ENCODE measurements around the gene CYP26B1. TPM values are rescaled to one million over a fixed set of nuclear protein-coding genes. Genes with fewer than 3 reads are reported as not detected.

Gene CYP26B1
- total and polyA plus RNA-seq, 2 of the 8 experiments (the other 6 are each of a cell fraction or from before 2014, with no cell fraction given), result 0.06 to 0.69 TPM

GRCh38 chr2:72153924-72154323 is 6.3 kb upstream of the CYP26B1 start (continued):
- TF ChIP-seq EP300 (IDR thresholded peaks at IDR 0.05; ENCODE audit: borderline replicate concordance in 1 of 2, low read depth in 2 of 2, low read length in 2 of 2), result no peak
- TF ChIP-seq RFX5 (IDR thresholded peaks at IDR 0.05; ENCODE audit: borderline replicate concordance, low read depth, low read length), result no peak
- no peak for TF ChIP-seq USF2 (IDR thresholded peaks at IDR 0.05; ENCODE audit: low read length)
- TF ChIP-seq, protein P1, sequence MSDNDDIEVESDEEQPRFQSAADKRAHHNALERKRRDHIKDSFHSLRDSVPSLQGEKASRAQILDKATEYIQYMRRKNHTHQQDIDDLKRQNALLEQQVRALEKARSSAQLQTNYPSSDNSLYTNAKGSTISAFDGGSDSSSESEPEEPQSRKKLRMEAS (IDR thresholded peaks at IDR 0.05), result no peak
- TF ChIP-seq JUN (IDR thresholded peaks at IDR 0.05; ENCODE audit: low read depth, low read length), result no peak
- no peak for TF ChIP-seq TBP (IDR thresholded peaks at IDR 0.05; ENCODE audit: low read depth, low read length)
- no peak for TF ChIP-seq MAFK (IDR thresholded peaks at IDR 0.05; ENCODE audit: low read depth, low read length)
- no peak for TF ChIP-seq SIN3A (conservative IDR thresholded peaks at IDR 0.05 in 1 of 2, IDR thresholded peaks at IDR 0.05 in 1 of 2; ENCODE audit: low read depth in 1 of 2, low read length in 2 of 2)
- TF ChIP-seq POLR2A (IDR thresholded peaks at IDR 0.05; ENCODE audit: control extremely low read depth in 1 of 2, low read depth in 2 of 2, low read length in 2 of 2), result no peak
- no peak for TF ChIP-seq NRF1 (IDR thresholded peaks at IDR 0.05; ENCODE audit: low read depth, low read length)

All from H1 (cell line).